Stimulated activated CD4-positive, alpha-beta T cell treated with anti-CD3 and anti-CD28 coated beads, Interleukin-15, amount 100 ng/mL, for 1 hour (primary cell): ENCODE measurements around the gene LTK.

Source experiments
- DNase-seq, 2 donors: peaks; one replicate each; pipeline ENCODE4 v3.0.0-alpha.2; 2020; ENCODE audit warnings: low read depth in 1 of 2, low spot score in 1 of 2

The LTK gene

DNA sequence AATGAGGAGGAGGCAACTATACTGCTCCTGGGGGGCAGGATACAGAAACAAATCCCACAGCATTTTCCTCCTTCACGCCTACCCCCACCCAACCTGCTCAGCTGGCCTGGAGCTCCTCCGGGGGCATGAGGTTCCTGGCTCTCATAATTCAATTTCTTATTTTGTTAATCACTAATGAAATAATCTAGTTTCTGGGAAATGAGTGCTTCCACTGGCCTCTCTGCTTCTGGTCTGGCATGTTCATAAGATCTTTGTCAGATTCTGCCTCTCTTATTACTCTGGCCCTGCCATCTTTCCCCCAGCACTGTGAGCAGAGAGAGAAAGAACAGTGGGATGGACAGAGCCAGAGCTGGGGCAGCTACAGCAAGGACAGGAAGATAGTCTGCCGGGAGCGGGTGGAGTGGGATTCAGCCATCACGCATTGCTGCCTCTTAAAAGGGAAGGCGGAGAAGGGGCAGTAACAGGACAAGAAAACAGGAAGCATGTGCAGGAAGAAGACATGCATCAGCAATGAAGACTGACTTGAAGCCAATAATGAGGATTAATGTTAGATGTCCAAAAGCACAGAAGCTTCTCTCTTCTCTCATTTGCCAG is 16.8 kb upstream of the LTK start:
- no peak for DNase-seq

DNA sequence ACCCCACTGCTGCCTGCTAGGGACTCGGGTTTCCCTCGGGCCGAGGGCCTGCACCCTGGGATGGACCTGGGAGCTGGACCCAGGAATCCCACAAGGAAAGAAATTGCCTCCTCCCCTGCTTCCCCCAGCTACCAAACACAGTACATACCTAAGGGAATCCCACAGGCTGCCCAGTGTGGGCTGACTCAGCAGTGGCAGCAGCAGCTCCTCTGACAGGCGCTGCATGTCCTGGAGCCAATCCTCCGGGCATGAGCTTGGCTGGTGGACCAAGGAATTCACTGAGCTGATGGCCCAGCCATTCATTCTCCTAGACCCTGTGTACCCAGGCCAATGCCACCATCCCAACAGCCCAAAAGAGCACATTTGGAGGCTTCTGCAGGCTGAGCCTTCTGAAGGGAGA is 9.5 kb upstream of the LTK start:
- DNase-seq = no peak

DNA sequence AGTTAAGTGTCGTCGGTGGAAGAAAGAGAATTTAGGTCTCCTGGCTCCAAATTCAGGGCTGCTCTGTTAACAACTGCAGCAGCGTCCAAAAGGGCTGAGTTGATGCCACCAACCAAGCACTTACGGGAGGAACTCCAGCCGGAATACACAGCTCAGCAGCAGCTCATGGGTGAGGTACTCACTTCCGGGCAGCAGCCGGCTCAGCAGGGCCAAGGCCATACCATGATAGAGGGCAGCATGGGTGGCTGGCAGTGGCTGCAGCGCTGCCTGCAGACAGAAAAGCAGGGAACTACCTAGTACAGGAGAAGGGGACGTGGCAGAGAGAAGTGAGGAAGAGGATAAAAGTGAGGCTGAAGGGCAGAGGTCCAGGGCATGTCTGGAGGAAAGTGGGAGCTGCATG is 8.0 kb upstream of the LTK start:
- no peak for DNase-seq

DNA sequence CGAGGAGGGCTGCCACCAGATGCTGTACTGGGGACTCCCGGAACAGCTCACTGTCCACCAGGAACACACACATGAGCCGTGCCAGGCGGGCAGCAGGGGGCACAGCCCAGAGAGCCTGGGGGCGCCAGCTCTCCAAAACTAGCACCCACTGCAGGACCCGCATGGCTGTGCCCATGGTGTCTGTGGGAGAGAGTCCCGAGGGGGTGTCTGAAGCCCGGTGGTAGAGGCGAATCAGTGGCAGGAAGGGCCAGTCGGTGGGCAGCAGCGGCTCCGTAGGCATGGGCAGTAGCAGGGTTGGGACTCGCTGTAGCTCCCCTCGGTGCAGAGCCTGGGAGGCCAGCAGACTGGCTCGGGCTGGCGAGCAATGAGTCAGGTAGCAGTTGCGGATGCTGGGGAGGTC is 7.0 kb upstream of the LTK start:
- no peak for DNase-seq

DNA sequence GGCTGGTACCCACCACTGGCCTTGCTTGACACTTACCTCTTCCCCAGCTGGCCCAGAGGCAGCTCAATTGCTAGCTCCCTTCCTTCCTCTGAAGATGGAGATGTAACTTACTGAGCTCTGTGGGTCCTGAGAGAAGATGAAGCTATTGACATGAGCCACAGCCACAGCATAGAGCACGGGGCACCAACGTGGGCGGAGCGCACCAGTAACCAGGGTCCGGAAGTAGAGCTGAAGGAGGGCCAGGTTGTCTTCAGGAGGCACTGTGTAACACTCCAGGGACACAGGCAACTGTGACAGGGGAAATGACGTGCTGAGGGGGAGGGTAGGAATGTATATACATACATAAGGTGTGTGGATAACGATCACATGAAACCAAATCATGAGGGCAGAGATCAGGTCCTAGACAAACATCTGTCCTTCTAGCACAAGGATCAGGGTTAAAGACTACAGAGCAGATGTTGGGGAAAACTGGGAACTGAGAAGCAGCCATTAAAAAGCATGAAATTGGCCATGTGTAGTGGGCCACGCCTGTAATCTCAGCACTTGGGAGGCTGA is 4.3 kb upstream of the LTK start:
- DNase-seq = no peak

DNA sequence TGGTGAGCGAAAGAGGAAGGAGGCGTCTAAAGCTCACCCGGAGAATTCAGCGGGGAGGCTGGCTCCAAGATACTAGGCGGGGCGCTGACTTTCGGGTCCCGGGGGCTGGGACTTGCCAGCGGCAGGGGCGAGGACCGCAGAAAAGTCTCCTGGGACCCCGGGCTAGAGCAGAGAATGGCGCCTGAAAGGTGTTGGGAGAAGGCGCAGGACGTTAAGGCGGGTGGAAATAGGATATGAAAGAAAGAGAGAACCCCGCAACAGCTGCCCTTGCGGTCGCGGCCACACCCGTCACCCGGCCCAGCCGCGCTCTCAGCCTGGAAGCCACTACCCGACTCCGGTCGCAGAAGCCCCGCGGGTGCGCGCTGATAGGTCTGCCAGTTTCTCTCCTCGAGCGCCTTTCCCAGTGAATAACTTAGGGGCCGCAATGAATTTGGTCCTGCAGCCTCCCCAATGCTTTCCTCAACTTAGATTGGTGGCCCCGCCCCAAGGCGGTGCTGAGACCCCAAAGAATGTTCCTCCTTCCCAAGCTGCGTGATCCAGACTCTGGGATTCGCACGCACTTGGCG is 604 bp downstream of the LTK start:
- DNase-seq = no peak

DNA sequence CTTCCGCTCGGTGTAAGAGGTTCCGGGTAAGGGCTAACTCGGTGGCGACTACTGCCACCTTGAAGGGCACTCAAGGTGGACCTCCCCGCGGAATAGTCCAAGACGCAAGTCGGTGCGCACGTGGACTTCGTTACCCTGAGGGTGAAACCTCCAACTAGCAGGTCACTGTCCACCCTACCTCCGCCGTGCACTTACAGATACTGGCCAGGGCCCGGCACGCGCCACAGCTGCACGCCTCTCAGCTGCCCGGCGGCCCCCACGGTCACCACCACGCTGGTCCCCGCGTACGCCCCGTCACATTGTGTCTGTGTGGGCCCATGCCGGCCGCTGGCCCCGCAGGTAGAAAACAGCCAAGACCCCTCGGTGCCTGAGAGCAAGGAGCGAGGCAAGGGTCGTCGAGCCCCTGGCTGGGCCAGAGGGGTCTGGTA is 1.1 kb downstream of the LTK start:
- DNase-seq = no peak

DNA sequence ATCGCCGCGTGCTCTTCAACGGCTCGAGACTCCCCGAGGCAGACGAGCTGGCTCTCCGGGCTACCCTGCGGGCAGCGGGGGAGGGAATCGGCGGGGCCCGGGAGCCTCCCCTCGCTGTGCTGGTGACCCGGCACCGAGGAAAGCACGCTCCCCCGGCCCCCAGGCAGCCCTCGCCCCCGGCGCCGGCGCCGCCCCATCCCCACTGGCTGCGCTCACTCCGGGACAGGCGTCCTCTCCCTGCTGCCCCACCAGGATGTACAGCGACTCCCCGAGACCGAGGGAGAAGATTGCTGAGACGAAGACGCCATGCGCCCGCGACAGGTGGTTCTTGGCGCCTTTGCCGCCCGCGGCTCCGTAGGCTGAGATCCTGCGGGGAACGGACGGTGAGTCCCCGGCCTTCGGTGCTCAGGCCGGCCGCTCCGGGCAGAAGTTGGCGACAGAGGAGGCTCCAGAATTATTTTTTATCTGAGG is 1.7 kb downstream of the LTK start:
- DNase-seq = no peak

DNA sequence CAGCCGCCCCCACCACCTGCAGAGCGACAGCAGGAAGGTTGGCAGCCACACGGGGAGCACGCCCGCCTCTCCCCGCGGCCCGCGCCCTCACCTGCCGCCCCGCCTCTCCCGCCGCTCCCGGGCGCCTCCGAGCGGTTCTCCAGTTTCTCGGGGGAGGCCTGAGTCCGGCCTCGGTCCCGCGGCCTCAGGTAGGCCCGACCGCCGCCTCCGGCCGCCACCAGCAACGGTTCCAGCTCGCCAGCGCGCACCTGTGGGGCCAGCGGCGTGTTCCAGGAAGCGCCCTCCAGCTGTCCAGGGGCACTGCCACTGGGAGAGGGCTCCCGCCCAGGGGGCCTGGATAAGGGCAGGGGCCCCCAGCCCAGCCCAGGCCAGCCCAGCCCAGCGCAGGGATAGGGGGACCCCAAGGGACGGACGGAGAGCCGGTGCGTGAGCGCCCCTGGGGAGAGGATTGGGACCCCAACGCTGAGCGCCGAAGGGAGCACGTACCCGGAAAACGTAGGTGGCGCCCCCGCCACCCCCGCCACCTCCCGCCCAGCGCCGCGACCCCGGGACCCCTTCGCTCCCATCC is 2.2 kb downstream of the LTK start:
- no peak for DNase-seq

DNA sequence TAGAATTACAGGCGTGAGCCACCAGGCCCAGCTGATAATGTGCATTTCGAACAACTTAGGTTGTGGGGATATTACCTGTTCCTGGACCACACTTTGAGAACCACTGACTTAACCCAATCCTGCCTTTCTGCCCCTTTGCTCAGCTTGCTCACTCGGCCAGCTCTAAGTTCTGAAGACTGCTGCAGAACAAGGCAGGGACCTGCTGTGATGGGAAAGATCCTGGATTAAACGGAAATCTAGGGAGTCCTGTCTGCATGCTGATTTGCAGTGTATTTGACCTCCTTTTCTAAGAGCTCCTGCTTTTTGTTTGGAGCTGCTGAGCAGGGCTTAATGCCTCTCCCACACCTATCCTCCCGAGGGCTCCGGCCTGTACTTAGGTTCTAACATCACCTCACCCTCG is 2.9 kb downstream of the LTK start:
- no peak for DNase-seq

DNA sequence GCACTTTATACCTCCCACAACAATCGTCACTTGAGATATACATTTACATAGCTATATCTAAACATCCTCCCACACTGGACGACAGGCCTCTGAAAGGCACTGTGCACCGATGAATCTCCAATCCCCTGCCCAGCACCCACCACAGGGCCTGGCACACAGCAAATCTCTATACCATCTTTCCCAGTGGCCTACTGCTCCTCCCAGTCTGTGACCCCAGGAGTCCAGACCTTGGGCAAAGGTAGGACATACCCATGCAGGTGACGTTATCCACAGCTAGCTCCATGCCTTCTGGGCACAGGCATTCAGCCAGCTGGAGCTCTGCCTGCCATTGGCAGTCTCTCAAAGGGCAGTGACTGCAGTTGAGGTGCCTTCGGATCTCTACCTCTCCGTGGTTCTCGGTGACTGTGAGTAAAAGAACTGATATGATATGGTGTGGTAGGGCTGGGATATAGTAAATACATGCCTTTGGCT is 5.8 kb downstream of the LTK start:
- DNase-seq = no peak

DNA sequence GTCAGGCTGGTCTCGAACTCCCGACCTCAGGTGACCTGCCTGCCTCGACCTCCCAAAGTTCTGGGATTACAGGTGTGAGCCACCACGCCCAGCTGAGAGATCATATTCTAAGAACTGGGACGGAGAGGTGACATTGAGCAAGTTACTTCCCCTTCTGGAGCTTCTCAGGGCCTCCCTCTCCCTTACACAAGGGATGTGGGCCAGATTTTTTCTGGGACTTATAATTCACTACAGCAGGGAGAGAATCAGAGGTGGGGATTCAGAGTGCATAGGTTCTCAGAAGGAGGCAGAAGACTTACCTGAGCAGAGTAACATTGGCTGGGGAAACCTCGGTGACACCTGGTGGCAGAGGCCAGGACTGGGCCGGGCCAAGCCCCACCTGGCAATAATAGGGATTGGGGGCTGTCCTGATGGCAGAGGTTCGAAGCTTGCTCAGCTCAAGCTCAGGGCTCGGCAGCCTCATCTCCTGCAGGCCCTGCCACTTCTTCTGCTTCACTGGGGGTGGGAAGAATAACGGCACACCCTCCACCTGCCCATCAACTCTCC is 6.8 kb downstream of the LTK start:
- DNase-seq = no peak

DNA sequence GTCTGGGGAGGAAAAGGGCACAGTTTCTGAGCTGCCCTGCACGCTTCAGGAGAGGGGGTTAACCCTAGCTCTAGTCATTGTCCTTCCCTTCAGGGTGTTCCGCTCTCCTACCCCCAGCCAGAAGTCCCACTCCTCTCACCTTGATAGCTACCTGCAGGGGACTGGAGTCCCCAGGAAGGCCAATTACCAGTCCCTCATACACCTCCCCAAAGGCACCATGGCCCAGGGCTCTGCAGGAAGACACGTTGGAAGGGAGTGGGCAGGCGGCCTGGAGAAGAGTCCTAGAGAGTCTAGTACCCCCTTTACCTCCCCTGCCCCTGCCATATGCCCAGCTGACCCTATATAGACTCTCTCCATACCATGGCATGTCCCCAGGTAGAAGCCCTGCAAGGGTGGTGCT is 7.9 kb downstream of the LTK start:
- no peak for DNase-seq

DNA sequence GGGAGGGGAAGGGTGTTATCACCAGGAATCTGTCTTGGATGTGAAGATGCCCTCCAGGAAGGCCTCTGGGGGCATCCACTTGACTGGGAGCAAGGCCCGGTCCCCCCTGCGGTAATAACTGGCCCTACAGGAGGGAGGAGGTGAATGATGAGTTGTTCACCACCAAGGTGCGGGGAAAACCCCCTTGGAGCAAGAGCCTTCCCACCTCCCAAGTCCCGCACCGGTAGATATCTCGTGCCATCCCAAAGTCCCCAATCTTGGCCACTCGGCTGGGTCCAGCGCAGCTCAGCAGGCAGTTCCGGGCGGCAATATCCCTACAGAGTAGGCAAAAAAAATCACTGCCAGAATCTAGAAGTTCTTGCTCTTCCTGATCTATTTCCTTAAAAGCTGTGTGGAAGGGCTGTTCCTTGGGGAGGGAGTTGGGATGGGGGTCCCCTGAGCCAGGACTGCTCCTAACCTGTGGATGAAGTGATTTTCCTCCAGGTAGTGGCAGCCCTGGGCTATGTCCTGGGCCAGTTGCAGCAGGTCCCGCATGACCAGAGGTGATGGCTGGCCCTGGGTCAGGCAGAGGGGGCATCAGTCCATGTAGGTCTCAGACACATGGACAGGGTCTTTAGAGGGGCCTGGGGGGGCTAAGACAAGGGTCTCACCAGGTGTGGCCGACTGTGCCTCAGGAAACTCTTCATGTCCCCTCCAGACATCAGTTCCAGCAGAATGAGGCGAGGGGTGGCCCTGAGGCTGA is 8.7 kb downstream of the LTK start:
- no peak for DNase-seq

DNA sequence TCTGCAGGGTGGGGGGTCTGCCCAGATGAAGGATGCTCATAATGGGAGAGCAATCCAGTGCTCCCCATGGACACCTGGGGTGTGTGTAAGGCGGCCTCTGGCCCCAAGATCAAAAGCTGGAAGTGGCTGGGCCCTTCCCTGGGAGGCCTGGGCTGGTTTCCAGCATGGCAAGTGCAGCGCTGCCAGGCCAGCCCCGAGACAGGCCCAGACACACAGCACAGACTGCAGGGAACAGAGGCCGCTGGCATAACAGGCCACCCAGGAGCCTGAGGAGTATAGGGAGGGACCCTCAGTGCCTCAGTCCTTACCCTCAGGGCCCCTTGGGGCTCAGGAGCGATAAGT is 10.0 kb downstream of the LTK start:
- DNase-seq = no peak

DNA sequence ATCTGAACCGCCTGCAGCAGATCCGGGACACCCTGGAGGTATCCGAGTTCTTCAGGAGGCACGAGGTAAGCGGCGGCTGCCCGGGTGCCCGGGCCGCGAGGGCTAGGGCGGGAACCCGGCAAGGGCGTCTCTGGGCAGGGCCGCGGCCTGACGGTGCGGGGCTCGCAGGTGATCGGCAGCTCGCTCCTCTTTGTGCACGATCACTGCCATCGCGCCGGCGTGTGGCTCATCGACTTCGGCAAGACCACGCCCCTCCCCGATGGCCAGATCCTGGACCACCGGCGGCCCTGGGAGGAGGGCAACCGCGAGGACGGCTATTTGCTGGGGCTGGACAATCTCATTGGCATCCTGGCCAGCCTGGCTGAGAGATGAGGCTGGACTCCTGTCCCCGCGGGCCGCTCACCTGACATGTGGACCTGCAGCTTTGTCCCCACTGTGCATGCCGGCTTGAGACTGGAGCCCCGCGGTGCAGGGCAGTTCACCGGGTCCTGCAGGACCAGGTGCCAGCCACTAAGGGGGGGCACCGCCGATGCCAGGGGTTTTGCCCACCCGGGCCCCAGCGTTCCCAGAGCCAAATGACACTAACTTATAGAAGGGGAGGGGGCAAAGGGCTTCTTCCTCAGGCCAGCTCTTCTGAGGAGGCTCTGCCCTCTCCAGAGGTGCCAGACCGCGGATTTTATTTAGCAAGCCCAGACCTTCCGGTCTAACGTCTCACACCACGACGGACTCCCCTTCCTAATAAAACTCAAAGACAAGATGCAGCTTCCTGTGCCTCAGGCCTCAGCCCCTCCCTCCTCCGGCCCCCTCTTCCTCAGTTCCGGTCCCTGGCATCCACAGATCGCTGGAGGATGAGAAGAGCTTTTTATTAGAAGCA is 10.6 kb downstream of the LTK start:
- DNase-seq = no peak

DNA sequence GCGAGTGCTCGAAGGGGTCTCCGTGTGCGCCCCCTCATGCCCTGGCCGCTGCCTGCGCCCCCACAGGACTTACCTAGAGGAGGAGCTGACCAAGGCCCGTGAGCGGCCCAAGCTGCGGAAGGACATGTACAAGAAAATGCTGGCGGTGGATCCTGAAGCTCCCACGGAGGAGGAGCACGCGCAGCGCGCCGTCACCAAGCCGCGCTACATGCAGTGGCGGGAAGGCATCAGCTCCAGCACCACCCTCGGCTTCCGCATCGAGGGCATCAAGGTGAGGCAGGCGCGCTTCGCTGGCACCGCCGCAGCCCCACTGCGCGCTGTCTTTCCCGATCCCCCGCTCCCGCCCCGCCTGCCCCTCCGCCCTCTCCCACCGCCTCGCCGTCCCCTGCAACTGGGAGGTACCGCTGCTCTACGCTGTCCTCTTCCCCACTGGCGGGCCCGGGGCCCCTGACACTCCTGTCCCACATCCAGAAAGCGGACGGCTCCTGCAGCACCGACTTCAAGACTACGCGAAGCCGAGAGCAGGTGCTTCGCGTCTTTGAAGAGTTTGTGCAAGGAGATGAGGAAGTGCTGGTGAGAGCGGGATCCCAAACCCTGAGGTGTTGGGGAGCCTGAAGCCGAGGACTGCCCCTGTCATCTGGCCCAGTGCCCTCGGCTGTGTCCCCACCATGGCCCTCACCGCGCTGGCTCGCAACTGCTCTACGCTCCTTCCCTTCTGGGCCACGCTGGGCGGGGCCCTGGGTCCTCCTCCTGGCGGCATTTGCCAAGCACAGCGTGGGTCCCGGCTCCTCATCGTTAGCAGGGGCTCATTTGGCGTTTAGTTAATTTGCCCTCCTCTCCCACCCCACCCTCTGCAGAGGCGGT is 11.5 kb downstream of the LTK start:
- DNase-seq = no peak

DNA sequence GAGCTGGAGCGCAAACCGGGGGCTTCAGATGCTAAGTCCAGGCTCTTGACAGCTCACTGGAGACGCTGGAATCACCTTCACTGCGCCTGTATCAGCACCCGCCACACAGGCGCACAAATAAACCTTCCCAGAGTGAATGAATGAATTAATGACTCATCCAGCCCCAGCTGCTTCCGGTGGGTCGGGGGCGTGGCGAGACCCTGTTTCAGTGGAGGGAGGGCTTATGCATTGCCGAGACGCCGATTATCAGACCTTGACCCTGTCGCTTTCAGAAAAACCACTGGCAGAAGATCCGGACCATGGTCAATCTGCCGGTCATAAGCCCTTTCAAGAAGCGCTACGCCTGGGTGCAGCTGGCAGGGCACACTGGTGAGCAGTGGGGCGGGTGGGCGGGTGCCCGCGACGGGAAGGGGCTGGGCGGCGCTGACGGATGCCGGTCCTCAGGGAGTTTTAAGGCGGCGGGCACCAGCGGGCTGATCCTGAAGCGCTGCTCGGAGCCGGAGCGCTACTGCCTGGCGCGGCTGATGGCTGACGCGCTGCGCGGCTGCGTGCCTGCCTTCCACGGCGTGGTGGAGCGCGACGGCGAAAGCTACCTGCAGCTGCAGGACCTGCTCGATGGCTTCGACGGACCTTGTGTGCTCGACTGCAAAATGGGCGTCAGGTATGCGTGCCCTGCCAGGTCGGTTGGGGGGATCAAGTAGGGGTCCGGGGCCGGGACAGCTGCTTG is 12.3 kb downstream of the LTK start:
- no peak for DNase-seq
